ENCODE measurements around the gene CCDC127. TPM values are rescaled to one million over a fixed set of nuclear protein-coding genes. Genes with fewer than 3 reads are reported as not detected.
"Not testable (repeated sequence)": the region's sequence is repeated elsewhere in the genome, so short reads cannot be mapped to it uniquely, and the experiment has no call there.

CCDC127 gene
- total and polyA plus RNA-seq, 3 experiments from 2014 or later: 5.3 to 8.3 (median 7.2) TPM

GRCh38 chr5:243683-244367, 25.9 kb upstream of the CCDC127 start:
- H3K4me1 Mint-ChIP-seq; H3K9me3 ChIP-seq (ENCODE audit: low read length); H3K4me3 ChIP-seq (ENCODE audit: low read length); H3K27ac ChIP-seq (ENCODE audit: low read depth, low read length); CTCF ChIA-PET; H3K27me3 ChIP-seq (ENCODE audit: insufficient read depth, low read length, poor library complexity, severe bottlenecking); H3K27me3 Mint-ChIP-seq; H3K4me1 ChIP-seq (ENCODE audit: insufficient read depth, low read length); H3K9me3 Mint-ChIP-seq; POLR2A ChIA-PET: not testable (repeated sequence)
- peak in 1 of 5 donors; percentile 24 for DNase-seq
- H3K36me3 ChIP-seq (ENCODE audit: insufficient read depth, low read length): peaks cover 37% of the 10 kb centered on the region
- Mint-ChIP-seq H3K4me3 (peak overlapping the region in 1 of 7 donors; percentile 6), H3K27ac (peak overlapping the region; percentile 21 to 76 (median 58)), H3K36me3 (peaks cover 23 to 93% (median 28%) of the 10 kb centered on the region in 3 donors)

- POLR2A ChIA-PET; H3K4me1 ChIP-seq (ENCODE audit: insufficient read depth, low read length); H3K9me3 Mint-ChIP-seq; H3K4me1 Mint-ChIP-seq; H3K27me3 ChIP-seq (ENCODE audit: insufficient read depth, low read length, poor library complexity, severe bottlenecking); H3K27ac ChIP-seq (ENCODE audit: low read depth, low read length); H3K4me3 Mint-ChIP-seq; DNase-seq; CTCF ChIA-PET; H3K27me3 Mint-ChIP-seq; H3K4me3 ChIP-seq (ENCODE audit: low read length); H3K9me3 ChIP-seq (ENCODE audit: low read length): not testable (repeated sequence)
- Mint-ChIP-seq H3K27ac (peak overlapping the region in 2 of 8 donors; percentile 35 to 64), H3K36me3 (peaks cover 10 to 87% (median 18%) of the 10 kb centered on the region in 3 donors)
- H3K36me3 ChIP-seq (ENCODE audit: insufficient read depth, low read length): peaks cover 22% of the 10 kb centered on the region
These were observed 23.2 kb upstream of the CCDC127 start for GRCh38 chr5:241045-241669.

GRCh38 chr5:240550-240949, 22.6 kb upstream of the CCDC127 start:
- POLR2A ChIA-PET; H3K27me3 Mint-ChIP-seq; H3K9me3 Mint-ChIP-seq; H3K27ac ChIP-seq (ENCODE audit: low read depth, low read length); CTCF ChIA-PET; H3K4me1 Mint-ChIP-seq; H3K4me3 Mint-ChIP-seq; H3K4me3 ChIP-seq (ENCODE audit: low read length); H3K9me3 ChIP-seq (ENCODE audit: low read length); H3K27me3 ChIP-seq (ENCODE audit: insufficient read depth, low read length, poor library complexity, severe bottlenecking); H3K4me1 ChIP-seq (ENCODE audit: insufficient read depth, low read length); DNase-seq: not testable (repeated sequence)
- H3K36me3 ChIP-seq (ENCODE audit: insufficient read depth, low read length): peaks cover 22% of the 10 kb centered on the region
- Mint-ChIP-seq H3K36me3 (peaks cover 10 to 87% (median 20%) of the 10 kb centered on the region in 3 donors), H3K27ac (peak overlapping the region in 2 of 8 donors; percentile 29 to 35)

GRCh38 chr5:237931-238330, 20.0 kb upstream of the CCDC127 start:
- DNase-seq; H3K27me3 Mint-ChIP-seq; POLR2A ChIA-PET; H3K27ac ChIP-seq (ENCODE audit: low read depth, low read length); H3K4me3 ChIP-seq (ENCODE audit: low read length); H3K4me1 Mint-ChIP-seq; H3K4me1 ChIP-seq (ENCODE audit: insufficient read depth, low read length); H3K27me3 ChIP-seq (ENCODE audit: insufficient read depth, low read length, poor library complexity, severe bottlenecking); H3K9me3 Mint-ChIP-seq; H3K9me3 ChIP-seq (ENCODE audit: low read length); H3K4me3 Mint-ChIP-seq; CTCF ChIA-PET: not testable (repeated sequence)
- Mint-ChIP-seq H3K36me3 (peaks cover 17 to 88% (median 31%) of the 10 kb centered on the region in 3 donors), H3K27ac (peak overlapping the region in 1 of 8 donors; percentile 36)
- H3K36me3 ChIP-seq (ENCODE audit: insufficient read depth, low read length): peaks cover 37% of the 10 kb centered on the region

GRCh38 chr5:235527-235926, 17.6 kb upstream of the CCDC127 start:
- POLR2A ChIA-PET; H3K27ac Mint-ChIP-seq; H3K27me3 ChIP-seq (ENCODE audit: insufficient read depth, low read length, poor library complexity, severe bottlenecking); H3K9me3 ChIP-seq (ENCODE audit: low read length); H3K4me1 ChIP-seq (ENCODE audit: insufficient read depth, low read length); H3K4me3 ChIP-seq (ENCODE audit: low read length); H3K9me3 Mint-ChIP-seq; H3K27ac ChIP-seq (ENCODE audit: low read depth, low read length); CTCF ChIA-PET; H3K27me3 Mint-ChIP-seq; DNase-seq; H3K4me1 Mint-ChIP-seq; H3K4me3 Mint-ChIP-seq: not testable (repeated sequence)
- H3K36me3 Mint-ChIP-seq: peaks cover 7 to 86% (median 20%) of the 10 kb centered on the region in 3 donors
- peaks cover 24% of the 10 kb centered on the region for H3K36me3 ChIP-seq (ENCODE audit: insufficient read depth, low read length)

- CTCF ChIA-PET: no interaction called here
- peaks cover 25% of the 10 kb centered on the region for H3K36me3 ChIP-seq (ENCODE audit: insufficient read depth, low read length)
These were observed 16.5 kb upstream of the CCDC127 start for GRCh38 chr5:234450-234849.

GRCh38 chr5:233426-233825, 15.5 kb upstream of the CCDC127 start:
- DNase-seq; POLR2A ChIA-PET; H3K4me3 ChIP-seq (ENCODE audit: low read length); H3K27ac ChIP-seq (ENCODE audit: low read depth, low read length); H3K4me1 Mint-ChIP-seq; H3K4me1 ChIP-seq (ENCODE audit: insufficient read depth, low read length); H3K9me3 Mint-ChIP-seq; H3K4me3 Mint-ChIP-seq; H3K27me3 ChIP-seq (ENCODE audit: insufficient read depth, low read length, poor library complexity, severe bottlenecking); H3K9me3 ChIP-seq (ENCODE audit: low read length); H3K27me3 Mint-ChIP-seq: not testable (repeated sequence)
- H3K36me3 Mint-ChIP-seq: peaks cover 12 to 87% (median 26%) of the 10 kb centered on the region in 3 donors
- H3K27ac Mint-ChIP-seq: peak overlapping the region in 1 of 8 donors; percentile 39
- H3K36me3 ChIP-seq (ENCODE audit: insufficient read depth, low read length): peaks cover 35% of the 10 kb centered on the region
- CTCF ChIA-PET: interaction anchor here (1.8 kb wide), 1 partner anchor 14 kb away, joined by 5 read pairs; no protein-coding TSS in a partner anchor

More at GRCh38 chr5:234450-234849, 16.5 kb upstream of the CCDC127 start:
- H3K4me3 Mint-ChIP-seq: no peak overlapping the region
- POLR2A ChIA-PET: no interaction called here
- no peaks in the 10 kb centered on the region for H3K9me3 Mint-ChIP-seq
- no peak for DNase-seq
- H3K27ac Mint-ChIP-seq: peak overlapping the region in 1 of 8 donors; percentile 68
- Histone ChIP-seq H3K4me1 (ENCODE audit: insufficient read depth, low read length) (no peaks in the 10 kb centered on the region), H3K9me3 (ENCODE audit: low read length) (no peaks in the 10 kb centered on the region), H3K27me3 (ENCODE audit: insufficient read depth, low read length, poor library complexity, severe bottlenecking) (no peaks in the 10 kb centered on the region), H3K4me3 (ENCODE audit: low read length) (no peak overlapping the region), H3K27ac (ENCODE audit: low read depth, low read length) (no peak overlapping the region)
- H3K36me3 Mint-ChIP-seq: peaks cover 8 to 84% (median 20%) of the 10 kb centered on the region in 3 donors
- H3K4me1 Mint-ChIP-seq: no peaks in the 10 kb centered on the region
- no peaks in the 10 kb centered on the region for H3K27me3 Mint-ChIP-seq

GRCh38 chr5:231661-232060, 13.7 kb upstream of the CCDC127 start:
- Histone ChIP-seq H3K4me3 (ENCODE audit: low read length) (no peak overlapping the region), H3K9me3 (ENCODE audit: low read length) (no peaks in the 10 kb centered on the region), H3K4me1 (ENCODE audit: insufficient read depth, low read length) (no peaks in the 10 kb centered on the region), H3K36me3 (ENCODE audit: insufficient read depth, low read length) (peaks cover 36% of the 10 kb centered on the region), H3K27ac (ENCODE audit: low read depth, low read length) (no peak overlapping the region), H3K27me3 (ENCODE audit: insufficient read depth, low read length, poor library complexity, severe bottlenecking) (no peaks in the 10 kb centered on the region)
- POLR2A ChIA-PET: interaction anchor here (0.7 kb wide), 1 partner anchor 1271 kb away, joined by 3 read pairs; no protein-coding TSS in a partner anchor
- CTCF ChIA-PET: interaction anchor here (1.0 to 1.8 kb wide), 2 partner anchors 12 to 43 kb away, joined by 3 to 5 read pairs; no protein-coding TSS in a partner anchor
- Mint-ChIP-seq H3K4me3 (no peak overlapping the region), H3K36me3 (peaks cover 19 to 91% (median 27%) of the 10 kb centered on the region in 3 donors), H3K9me3 (no peaks in the 10 kb centered on the region), H3K27me3 (no peaks in the 10 kb centered on the region), H3K4me1 (no peaks in the 10 kb centered on the region), H3K27ac (no peak overlapping the region)
- no peak for DNase-seq

Measured in CD8-positive, alpha-beta memory T cell (primary cell).